GM18870 (cell line): Measurements from ENCODE around the gene RNF220.

Experiments used
- ATAC-seq: cut with Tn5 transposase; IDR thresholded peaks from one replicate; pipeline ENCODE4 v1.9.1; 2021; ENCODE audit warnings: moderate library complexity; ENCODE audit not compliant: unreplicated experiment

RNF220 gene

DNA sequence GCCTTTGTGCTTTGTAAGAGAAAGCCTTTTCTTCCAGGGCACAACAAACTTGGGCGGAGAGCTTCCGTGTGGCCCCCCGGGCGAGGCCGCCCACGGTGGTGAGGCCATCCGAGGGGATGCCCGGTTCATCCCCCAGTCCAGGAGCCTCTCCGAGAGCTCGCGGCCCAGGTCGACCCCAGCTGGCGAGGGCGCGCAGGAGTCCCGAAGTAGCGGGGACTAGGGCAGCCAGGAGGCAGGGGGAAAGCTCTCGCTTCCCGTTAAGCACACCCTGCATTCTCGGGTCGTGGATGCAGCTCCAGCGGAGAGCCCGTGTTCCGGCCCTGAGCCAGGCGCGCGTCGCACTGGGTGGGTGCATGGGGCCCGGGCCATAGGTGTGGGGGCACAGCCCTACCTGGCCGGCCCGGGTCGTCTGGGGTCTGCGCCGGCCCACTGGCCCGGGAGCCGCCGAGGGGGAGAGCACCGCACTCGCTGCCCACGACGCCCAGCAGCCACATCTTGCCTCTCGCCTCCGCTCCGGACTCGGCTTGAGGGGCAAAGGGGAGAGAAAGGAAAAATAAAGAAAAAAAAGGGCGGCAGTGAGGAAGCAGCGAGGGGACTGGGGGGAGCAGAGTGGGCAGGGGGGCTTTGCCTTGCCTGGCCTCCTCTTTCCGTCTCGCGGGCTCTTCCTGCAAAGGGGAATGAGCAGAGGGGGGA, 1.8 kb downstream of the RNF220 start:
- no peak for ATAC-seq

DNA sequence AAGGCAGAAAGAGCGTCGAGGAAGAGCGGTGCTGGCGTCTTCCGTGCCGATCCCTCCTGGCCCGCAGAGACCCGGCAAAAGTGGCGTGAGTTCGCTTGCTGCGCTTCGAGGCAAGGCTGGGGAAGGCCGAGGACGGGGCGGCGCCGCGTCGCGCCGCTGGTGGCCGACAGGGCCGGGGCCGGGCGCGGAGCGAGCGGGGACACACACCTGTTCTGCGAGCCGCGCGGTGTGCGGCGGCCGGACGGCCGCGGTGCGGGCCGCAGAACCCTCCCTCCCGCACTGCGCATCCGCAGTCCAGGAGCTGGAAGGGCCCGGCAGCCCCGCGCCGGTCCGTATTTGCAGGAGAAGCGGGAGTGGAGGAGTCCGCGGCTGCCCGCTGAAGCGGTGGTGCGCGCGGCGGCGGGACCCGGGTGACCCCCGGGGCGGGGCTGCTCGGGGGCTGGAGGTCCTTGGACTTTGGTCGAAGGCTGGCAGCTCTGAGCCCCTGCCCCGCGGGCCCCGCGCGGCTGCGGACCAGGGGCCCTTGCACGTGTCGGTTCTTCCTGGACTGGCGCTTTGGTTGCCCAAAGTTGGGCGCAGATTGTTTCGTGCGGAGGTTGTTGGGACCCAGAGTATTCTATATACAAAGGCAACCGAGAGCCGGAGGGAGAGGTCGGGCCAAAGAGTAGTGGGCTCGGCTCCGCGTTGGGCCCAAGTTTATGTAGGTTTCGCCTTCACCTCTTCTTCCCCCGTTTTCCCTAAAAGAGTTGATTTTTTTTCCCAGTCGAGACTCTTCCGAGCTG, 2.6 kb downstream of the RNF220 start:
- no peak for ATAC-seq

DNA sequence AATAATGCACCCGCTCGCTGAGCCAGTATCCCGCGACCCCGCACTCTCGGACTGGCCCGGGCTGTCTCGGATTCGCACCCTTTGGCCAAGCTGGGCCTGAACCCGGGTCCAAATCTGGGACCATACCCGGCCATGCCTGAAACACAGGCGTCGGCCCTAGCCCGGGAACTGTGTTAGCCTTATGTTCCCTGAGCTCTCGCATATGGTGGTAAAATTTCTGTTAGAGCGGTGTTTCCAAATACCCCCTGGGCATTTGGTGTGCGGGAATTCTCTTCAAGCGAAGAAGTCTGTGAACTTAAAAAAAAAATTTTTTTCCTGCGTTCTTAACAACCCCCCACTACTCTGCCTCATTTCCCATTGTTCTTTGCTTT, 3.1 kb downstream of the RNF220 start:
- no peak for ATAC-seq

- ATAC-seq = no peak
These were observed 3.9 kb downstream of the RNF220 start for GRCh38 chr1:44408632-44409602.

GRCh38 chr1:44409757-44410156, 4.7 kb downstream of the RNF220 start:
- no peak for ATAC-seq

GRCh38 chr1:44411861-44412260, 6.8 kb downstream of the RNF220 start:
- ATAC-seq = no peak

- no peak for ATAC-seq
These were observed 7.5 kb downstream of the RNF220 start for GRCh38 chr1:44412601-44413000.

DNA sequence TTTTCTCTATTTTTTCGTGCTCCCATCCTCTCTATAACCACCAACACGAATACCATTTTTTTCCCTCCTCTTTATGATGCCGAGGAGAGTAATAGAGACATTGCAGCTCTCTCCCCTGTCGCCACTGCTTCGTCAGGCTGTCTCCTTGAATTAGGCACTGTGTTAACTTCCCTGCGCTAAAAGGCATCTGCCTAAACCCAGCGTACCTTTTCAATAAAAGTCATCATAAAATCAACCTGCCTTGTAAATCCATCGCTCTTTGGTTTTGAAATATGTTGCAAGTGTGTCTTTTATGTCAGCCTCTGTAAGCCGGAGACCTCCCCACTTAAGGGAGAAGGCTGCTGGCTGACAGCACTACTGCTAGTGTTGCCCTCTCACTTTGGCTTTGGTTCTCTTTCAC, 8.7 kb downstream of the RNF220 start:
- no peak for ATAC-seq

GRCh38 chr1:44415013-44415412, 10.0 kb downstream of the RNF220 start:
- ATAC-seq = no peak

- no peak for ATAC-seq
These were observed 11.4 kb downstream of the RNF220 start for GRCh38 chr1:44416408-44416807.

DNA sequence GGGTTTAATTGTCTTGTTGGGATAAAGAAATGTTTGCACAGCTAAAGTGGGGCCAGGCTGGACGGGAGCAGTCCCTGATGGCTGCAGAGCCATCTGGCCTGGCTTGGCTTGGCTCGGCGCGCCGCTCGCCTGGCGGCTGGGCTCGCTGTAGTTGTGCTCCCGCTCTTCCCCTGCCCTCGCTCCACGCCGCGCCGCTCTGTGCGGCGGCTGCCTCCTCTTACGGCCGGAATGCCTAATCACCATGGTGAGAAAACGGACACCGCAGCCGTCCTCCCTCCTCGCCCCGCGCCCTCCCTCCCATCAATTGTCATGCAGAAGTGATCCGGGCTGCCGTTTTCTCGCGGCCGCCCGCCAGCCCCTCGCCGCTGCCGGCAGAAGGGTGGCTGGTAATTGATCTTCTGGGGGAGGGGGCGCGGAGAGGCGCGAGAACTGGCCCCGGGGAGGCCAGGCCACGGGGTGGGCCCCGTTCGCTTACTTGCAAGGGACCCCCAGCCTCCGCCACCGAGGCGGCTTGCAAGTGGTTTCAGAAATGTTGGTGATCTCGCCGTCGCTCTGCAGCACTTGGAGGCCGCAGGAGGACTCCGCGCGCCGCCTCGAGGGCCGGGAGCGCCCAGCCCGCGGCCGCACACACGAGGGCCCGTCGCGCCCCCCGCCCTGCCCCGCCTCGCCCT, 12.4 kb downstream of the RNF220 start:
- ATAC-seq = no peak

DNA sequence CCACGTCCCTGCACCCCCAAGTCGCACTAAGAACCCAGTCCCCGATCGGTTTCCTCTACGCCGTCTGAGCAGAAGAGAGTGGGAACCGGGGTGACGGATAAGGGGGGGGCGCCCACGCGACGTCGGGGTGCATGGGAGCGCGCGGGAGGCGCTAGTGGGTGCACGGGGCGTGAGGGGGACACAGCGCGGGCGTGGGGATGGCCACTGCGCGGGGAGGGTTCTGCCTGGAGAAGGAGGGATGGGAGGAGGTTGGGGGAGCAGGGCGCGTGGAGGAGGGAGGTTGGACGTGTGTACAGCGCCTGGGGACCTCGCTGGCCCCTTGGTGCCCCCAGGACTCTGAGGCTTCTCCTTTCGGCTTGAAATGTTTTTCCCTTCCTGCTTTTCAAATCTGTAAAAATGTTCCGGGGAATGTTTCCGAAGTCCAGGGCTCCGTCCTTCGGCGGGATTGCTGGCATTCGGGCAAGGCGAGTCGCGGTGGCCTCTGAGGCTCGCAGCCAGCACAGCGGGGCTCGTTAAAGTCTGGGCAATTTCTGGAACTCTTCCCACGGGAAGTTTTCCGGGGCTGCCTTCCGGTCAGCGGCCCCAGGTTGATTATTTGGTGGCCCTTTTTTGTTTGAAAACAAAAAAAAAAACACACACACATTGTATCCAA, 13.1 kb downstream of the RNF220 start:
- no peak for ATAC-seq

GRCh38 chr1:44419901-44420300, 14.8 kb downstream of the RNF220 start:
- no peak for ATAC-seq

DNA sequence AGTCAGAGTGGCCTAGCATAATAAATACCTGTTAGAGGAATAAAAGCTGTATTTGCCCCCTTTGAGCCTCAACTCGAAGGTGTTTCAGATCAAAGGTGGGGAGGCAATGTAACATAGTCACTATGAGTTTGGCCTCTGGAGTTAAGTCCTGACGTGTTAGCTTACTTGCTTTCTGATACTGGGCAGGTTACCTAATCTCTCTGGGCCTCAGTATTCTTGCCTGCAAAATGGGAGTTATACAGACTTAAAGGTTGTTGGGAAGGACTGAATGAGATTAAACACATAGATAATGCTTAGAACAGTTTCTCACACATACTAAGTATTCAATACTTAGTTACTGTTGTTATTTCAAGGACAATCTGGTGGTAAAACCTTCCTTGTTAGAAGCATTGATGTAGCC, 15.5 kb downstream of the RNF220 start:
- no peak for ATAC-seq

- ATAC-seq = no peak
These were observed 16.4 kb downstream of the RNF220 start for GRCh38 chr1:44421446-44421884.

DNA sequence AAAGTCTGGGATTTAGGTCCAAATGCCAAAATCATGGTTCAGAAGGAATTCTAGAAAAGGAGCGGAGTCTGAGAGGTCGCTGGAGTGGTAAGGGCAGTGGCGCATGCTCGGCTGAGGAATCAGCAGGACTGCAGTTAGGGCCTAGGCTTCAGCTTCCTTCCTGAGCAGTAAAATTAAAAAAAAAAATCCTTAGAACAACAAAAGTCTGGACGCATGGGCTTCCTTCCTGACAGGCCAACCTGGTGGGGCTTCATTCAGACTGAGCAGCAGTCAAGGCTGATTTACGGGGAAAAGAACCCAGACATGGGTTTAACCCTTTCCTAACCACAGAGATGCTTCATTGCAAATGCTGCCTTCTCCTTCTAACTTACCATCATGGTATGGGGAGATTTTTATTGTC, 17.1 kb downstream of the RNF220 start:
- no peak for ATAC-seq

DNA sequence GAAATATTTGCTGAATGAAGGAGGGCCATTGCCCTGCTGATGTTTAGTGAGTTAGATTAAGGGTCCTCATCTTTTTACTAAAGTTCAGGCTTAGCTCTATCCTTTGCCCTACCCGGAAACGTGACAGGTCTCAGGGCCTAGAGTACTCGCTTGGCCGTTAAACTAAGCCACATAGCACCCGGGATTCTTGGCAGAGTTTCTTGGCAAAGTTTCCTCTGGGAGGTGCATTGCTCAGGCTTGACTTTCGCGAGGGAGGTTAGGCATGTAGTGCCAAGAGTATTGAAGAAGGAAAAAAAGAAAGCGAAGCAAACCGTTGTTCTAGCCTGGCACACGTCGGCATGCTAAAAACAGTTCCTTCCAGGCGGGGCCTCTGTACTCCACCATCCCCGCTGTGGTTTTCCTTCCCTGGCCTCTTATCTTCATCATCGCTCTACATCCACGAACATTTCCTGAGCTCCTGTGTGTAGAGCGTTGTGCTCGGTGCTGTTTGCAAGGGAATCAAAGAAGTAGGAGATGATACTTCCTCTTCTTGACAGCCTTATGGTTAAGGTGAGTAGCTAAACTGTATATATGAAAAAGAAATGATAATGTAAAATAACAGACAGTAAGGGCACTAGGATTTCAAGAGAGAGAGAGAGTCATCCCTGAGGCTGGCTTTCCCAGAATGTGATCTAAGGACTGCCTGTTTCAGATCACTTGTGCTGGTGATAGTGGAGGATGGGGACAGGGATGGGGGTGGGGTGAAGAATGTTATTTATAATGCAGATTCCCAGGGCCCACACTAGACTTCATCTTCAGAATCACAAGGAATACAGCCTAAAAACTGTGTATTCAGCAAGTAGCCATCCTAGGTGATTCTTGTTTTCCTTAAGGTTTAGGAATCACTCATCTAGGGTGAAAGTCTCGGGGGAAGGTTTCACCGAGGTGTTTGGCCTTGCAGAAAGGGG, 18.8 kb downstream of the RNF220 start:
- no peak for ATAC-seq

GRCh38 chr1:44424747-44425146, 19.7 kb downstream of the RNF220 start:
- ATAC-seq = no peak
